SK-N-SH treated with all-trans-retinoic acid at 6 μM for 48 hours (cell line): ENCODE data around the gene BICC1.

Source experiments
- ARNTL ChIP-seq: fragments of 450-650 bp; formaldehyde crosslinking; IDR thresholded peaks from 2 replicates; pipeline ENCODE4 v1.5.0; 2020; ENCODE audit warnings: low read depth, mild to moderate bottlenecking, moderate library complexity, borderline replicate concordance
- RARB ChIP-seq: fragments of 250-450 bp; sonication (Bioruptor Pico); IDR thresholded peaks from 2 replicates; pipeline ENCODE4 v1.8.0; 2021; ENCODE audit warnings: mild to moderate bottlenecking, moderate library complexity
- ZC3H10 ChIP-seq: fragments of 250-450 bp; sonication (Bioruptor Pico); IDR thresholded peaks from 2 replicates; pipeline ENCODE4 v1.5.1; 2021; ENCODE audit warnings: mild to moderate bottlenecking, moderate library complexity
- ZFP30 ChIP-seq: fragments of 450-650 bp; formaldehyde crosslinking; IDR thresholded peaks from 2 replicates; pipeline ENCODE4 v1.5.0; 2022; ENCODE audit warnings: mild to moderate bottlenecking, moderate library complexity
- TF ChIP-seq, protein P1 (sequence below): fragments of 250-450 bp; sonication (Bioruptor Pico); IDR thresholded peaks from 2 replicates; pipeline ENCODE4 v1.8.0; 2021; ENCODE audit warnings: low read depth, mild to moderate bottlenecking, moderate library complexity, borderline replicate concordance
- TF ChIP-seq, protein P2 (sequence below): fragments of 250-450 bp; sonication (Bioruptor Pico); IDR thresholded peaks from 2 replicates; pipeline ENCODE4 v1.5.0; 2020; ENCODE audit warnings: mild to moderate bottlenecking, moderate library complexity

DNA sequence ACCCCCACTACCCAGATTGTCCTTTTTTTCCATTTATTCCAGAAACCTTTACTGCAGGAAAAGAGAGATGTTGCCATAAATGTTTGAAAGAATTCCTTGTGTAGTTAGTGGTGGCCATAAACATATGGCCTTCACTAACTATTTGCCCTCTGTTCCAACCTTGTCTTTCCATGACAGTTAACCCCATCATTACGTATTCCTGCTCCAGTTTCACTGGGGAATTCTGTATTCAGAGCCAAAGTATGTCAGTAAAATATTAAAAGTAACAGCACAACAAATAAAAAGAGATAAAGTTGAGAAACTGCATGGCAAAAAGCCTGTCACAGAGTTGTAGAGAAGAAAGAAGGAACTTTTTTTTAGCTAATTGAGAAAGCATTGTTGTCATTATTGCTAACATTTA lies 261.3 kb downstream of the BICC1 start:
- TF ChIP-seq ZFP30 (no peak), ARNTL (CRISPR knock-in tag) (no peak), RARB (CRISPR knock-in tag) (no peak), ZC3H10 (no peak)
- TF ChIP-seq, protein P1, sequence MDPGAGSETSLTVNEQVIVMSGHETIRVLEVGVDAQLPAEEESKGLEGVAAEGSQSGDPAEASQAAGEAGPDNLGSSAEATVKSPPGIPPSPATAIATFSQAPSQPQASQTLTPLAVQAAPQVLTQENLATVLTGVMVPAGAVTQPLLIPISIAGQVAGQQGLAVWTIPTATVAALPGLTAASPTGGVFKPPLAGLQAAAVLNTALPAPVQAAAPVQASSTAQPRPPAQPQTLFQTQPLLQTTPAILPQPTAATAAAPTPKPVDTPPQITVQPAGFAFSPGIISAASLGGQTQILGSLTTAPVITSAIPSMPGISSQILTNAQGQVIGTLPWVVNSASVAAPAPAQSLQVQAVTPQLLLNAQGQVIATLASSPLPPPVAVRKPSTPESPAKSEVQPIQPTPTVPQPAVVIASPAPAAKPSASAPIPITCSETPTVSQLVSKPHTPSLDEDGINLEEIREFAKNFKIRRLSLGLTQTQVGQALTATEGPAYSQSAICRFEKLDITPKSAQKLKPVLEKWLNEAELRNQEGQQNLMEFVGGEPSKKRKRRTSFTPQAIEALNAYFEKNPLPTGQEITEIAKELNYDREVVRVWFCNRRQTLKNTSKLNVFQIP (CRISPR knock-in tag): no peak
- TF ChIP-seq, protein P2, sequence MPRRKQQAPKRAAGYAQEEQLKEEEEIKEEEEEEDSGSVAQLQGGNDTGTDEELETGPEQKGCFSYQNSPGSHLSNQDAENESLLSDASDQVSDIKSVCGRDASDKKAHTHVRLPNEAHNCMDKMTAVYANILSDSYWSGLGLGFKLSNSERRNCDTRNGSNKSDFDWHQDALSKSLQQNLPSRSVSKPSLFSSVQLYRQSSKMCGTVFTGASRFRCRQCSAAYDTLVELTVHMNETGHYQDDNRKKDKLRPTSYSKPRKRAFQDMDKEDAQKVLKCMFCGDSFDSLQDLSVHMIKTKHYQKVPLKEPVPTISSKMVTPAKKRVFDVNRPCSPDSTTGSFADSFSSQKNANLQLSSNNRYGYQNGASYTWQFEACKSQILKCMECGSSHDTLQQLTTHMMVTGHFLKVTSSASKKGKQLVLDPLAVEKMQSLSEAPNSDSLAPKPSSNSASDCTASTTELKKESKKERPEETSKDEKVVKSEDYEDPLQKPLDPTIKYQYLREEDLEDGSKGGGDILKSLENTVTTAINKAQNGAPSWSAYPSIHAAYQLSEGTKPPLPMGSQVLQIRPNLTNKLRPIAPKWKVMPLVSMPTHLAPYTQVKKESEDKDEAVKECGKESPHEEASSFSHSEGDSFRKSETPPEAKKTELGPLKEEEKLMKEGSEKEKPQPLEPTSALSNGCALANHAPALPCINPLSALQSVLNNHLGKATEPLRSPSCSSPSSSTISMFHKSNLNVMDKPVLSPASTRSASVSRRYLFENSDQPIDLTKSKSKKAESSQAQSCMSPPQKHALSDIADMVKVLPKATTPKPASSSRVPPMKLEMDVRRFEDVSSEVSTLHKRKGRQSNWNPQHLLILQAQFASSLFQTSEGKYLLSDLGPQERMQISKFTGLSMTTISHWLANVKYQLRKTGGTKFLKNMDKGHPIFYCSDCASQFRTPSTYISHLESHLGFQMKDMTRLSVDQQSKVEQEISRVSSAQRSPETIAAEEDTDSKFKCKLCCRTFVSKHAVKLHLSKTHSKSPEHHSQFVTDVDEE: no peak
